Activated T-helper 1 cell treated with Interleukin-2 at 50 U/mL for 16 hours (primary cell): ENCODE measurements around the gene TOPBP1.
"Not testable (repeated sequence)": the region's sequence is repeated elsewhere in the genome, so short reads cannot be mapped to it uniquely, and the experiment has no call there.

ENCODE experiments used
- DNase-seq: peaks from one replicate; pipeline ENCODE4 v3.0.0-alpha.2; 2020; ENCODE audit warnings: low read depth

The TOPBP1 gene

GRCh38 chr3:133674290-133674919, 12.7 kb upstream of the TOPBP1 start:
- DNase-seq = no peak

- no peak for DNase-seq
Measured at GRCh38 chr3:133673746-133674145, 12.0 kb upstream of the TOPBP1 start.

GRCh38 chr3:133672461-133672860, 10.7 kb upstream of the TOPBP1 start:
- DNase-seq = no peak

GRCh38 chr3:133670525-133670995, 8.8 kb upstream of the TOPBP1 start:
- no peak for DNase-seq

- no peak for DNase-seq
Measured at GRCh38 chr3:133669949-133670524, 8.3 kb upstream of the TOPBP1 start.

GRCh38 chr3:133667118-133667517, 5.4 kb upstream of the TOPBP1 start:
- DNase-seq = no peak

GRCh38 chr3:133665188-133665587, 3.4 kb upstream of the TOPBP1 start:
- DNase-seq = not testable (repeated sequence)

- no peak for DNase-seq
Measured at GRCh38 chr3:133663569-133664313, 2.0 kb upstream of the TOPBP1 start.

- no peak for DNase-seq
Measured at GRCh38 chr3:133662278-133662651, 524 bp upstream of the TOPBP1 start.

GRCh38 chr3:133659806-133660205, 1.9 kb downstream of the TOPBP1 start:
- DNase-seq = no peak

GRCh38 chr3:133655731-133656515, 5.8 kb downstream of the TOPBP1 start:
- no peak for DNase-seq

GRCh38 chr3:133649486-133650068, 12.2 kb downstream of the TOPBP1 start:
- DNase-seq = no peak

GRCh38 chr3:133644768-133645167, 17.0 kb downstream of the TOPBP1 start:
- no peak for DNase-seq

- no peak for DNase-seq
Measured at GRCh38 chr3:133643611-133644010, 18.1 kb downstream of the TOPBP1 start.

- DNase-seq = no peak
Measured at GRCh38 chr3:133641254-133641653, 20.5 kb downstream of the TOPBP1 start.

- no peak for DNase-seq
Measured at GRCh38 chr3:133633439-133633838, 28.3 kb downstream of the TOPBP1 start.

GRCh38 chr3:133629146-133629545, 32.6 kb downstream of the TOPBP1 start:
- DNase-seq = no peak

GRCh38 chr3:133627789-133628188, 34.0 kb downstream of the TOPBP1 start:
- no peak for DNase-seq

GRCh38 chr3:133620066-133620784, 41.5 kb downstream of the TOPBP1 start:
- no peak for DNase-seq

- no peak for DNase-seq
Measured at GRCh38 chr3:133611534-133611933, 50.2 kb downstream of the TOPBP1 start.

GRCh38 chr3:133610031-133610430, 51.7 kb downstream of the TOPBP1 start:
- no peak for DNase-seq
